Gastrocnemius medialis (tissue), 4 donors: ENCODE results near the gene PPP1R2.

ENCODE experiments used
- POLR2A ChIP-seq, 2 donors: fragments of 450-650 bp; IDR thresholded peaks; one replicate each; pipeline ENCODE4 v1.6.1; 2017; ENCODE audit warnings: antibody characterized with exemption in 2 of 2, mild to moderate bottlenecking in 2 of 2, moderate library complexity in 2 of 2
- TF ChIP-seq, protein P1 (sequence below), 5 experiments: fragments of 450-650 bp in 3 of 5; fragments of 200-600 bp in 2 of 5; sonication (generic) in 2 of 5; IDR thresholded peaks in 4 of 5; conservative IDR thresholded peaks in 1 of 5; 1 replicate in 4 of 5; 2 replicates in 1 of 5; pipeline ENCODE4 v1.5.1; 2016 to 2019; ENCODE audit warnings: antibody characterized with exemption in 5 of 5, mild to moderate bottlenecking in 3 of 5, moderate library complexity in 3 of 5

DNA sequence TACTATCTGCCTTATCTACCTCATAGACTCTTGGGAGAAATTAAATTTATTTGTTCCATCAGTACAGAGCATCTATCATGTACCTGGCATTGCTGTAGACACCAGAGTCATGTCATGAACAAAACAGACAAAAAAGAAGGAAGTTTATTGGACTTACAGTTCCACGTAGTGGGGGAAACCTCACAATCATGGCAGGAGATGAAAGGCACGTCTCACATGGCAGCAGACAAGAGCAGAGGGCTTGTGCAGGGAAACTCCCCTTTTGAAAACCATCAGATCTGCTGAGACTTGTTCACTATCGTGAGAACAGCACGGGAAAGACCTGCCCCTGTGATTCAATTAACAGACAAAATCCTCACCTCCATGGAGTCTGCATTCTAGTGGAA is 74.7 kb downstream of the PPP1R2 start:
- TF ChIP-seq, protein P1, sequence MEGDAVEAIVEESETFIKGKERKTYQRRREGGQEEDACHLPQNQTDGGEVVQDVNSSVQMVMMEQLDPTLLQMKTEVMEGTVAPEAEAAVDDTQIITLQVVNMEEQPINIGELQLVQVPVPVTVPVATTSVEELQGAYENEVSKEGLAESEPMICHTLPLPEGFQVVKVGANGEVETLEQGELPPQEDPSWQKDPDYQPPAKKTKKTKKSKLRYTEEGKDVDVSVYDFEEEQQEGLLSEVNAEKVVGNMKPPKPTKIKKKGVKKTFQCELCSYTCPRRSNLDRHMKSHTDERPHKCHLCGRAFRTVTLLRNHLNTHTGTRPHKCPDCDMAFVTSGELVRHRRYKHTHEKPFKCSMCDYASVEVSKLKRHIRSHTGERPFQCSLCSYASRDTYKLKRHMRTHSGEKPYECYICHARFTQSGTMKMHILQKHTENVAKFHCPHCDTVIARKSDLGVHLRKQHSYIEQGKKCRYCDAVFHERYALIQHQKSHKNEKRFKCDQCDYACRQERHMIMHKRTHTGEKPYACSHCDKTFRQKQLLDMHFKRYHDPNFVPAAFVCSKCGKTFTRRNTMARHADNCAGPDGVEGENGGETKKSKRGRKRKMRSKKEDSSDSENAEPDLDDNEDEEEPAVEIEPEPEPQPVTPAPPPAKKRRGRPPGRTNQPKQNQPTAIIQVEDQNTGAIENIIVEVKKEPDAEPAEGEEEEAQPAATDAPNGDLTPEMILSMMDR (IDR thresholded peaks at IDR 0.05 in 4 of 5, conservative IDR thresholded peaks at IDR 0.05 in 1 of 5) = no peak
- TF ChIP-seq POLR2A (IDR thresholded peaks at IDR 0.05) = no peak
